GM23338 (cell line): Measurements from ENCODE around the gene FKBP8. TPM values are rescaled to one million over a fixed set of nuclear protein-coding genes. Genes with fewer than 3 reads are reported as not detected.

Experiments
- ATAC-seq: fragments of 200-7000 bp; cut with Tn5 transposase; 3 replicates; pipeline ENCODE4 v1.9.1; 2020
- DNase-seq: peaks from one replicate; pipeline ENCODE4 v3.0.0-alpha.2; 2015; ENCODE audit warnings: low spot score
- H2AFZ ChIP-seq: fragments of 200-600 bp; sonication (generic); 2 replicates; pipeline ENCODE4 v1.8.0; 2016; ENCODE audit warnings: antibody characterized with exemption, mild to moderate bottlenecking, moderate library complexity
- H3F3A ChIP-seq: fragments of 200-600 bp; sonication (generic); replicated peaks from 2 replicates; pipeline ENCODE4 v1.8.0; 2017; ENCODE audit warnings: antibody characterized with exemption, mixed run types, low read depth
- H3K27ac ChIP-seq: fragments of 200-600 bp; sonication (generic); 2 replicates; pipeline ENCODE4 v1.6.1; 2016; ENCODE audit warnings: low read depth
- H3K27me3 ChIP-seq: fragments of 200-600 bp; sonication (generic); 2 replicates; pipeline ENCODE4 v1.8.0; 2016; ENCODE audit warnings: mild to moderate bottlenecking, mixed run types, moderate library complexity; ENCODE audit not compliant: insufficient read depth
- H3K36me3 ChIP-seq: fragments of 200-600 bp; sonication (generic); 2 replicates; pipeline ENCODE4 v1.8.0; 2016; ENCODE audit warnings: mild to moderate bottlenecking; ENCODE audit not compliant: insufficient read depth
- H3K4me1 ChIP-seq: fragments of 200-600 bp; sonication (generic); 2 replicates; pipeline ENCODE4 v1.8.0; 2016; ENCODE audit warnings: mild to moderate bottlenecking, moderate library complexity; ENCODE audit not compliant: insufficient read depth
- H3K4me2 ChIP-seq: fragments of 200-600 bp; sonication (generic); 2 replicates; pipeline ENCODE4 v1.7.1; 2017; ENCODE audit warnings: mixed run types
- H3K4me3 ChIP-seq: fragments of 200-600 bp; sonication (generic); 2 replicates; pipeline ENCODE4 v1.6.1; 2016; ENCODE audit warnings: mixed run types
- H3K79me2 ChIP-seq: fragments of 200-600 bp; sonication (generic); replicated peaks from 2 replicates; pipeline ENCODE4 v1.8.0; 2017; ENCODE audit warnings: mild to moderate bottlenecking; ENCODE audit not compliant: insufficient read depth
- H3K9me2 ChIP-seq: fragments of 200-600 bp; sonication (generic); 2 replicates; pipeline ENCODE4 v1.8.0; 2017; ENCODE audit not compliant: insufficient read depth
- H4K20me1 ChIP-seq: fragments of 200-600 bp; sonication (generic); replicated peaks from 2 replicates; pipeline ENCODE4 v1.8.0; 2017; ENCODE audit warnings: mild to moderate bottlenecking; ENCODE audit not compliant: insufficient read depth
- H3K27ac Mint-ChIP-seq: 2 replicates; pipeline ENCODE4 v1.8.0; 2020; ENCODE audit warnings: inconsistent platforms, mild to moderate bottlenecking, moderate library complexity, mixed read lengths
- H3K27me3 Mint-ChIP-seq: 3 replicates; pipeline ENCODE4 v1.8.0; 2022; ENCODE audit warnings: low read depth, mild to moderate bottlenecking, moderate library complexity, mixed read lengths, inconsistent platforms; ENCODE audit not compliant: insufficient read depth, poor library complexity
- H3K36me3 Mint-ChIP-seq: 3 replicates; pipeline ENCODE4 v1.8.0; 2021; ENCODE audit warnings: low read depth, mild to moderate bottlenecking, inconsistent platforms, moderate library complexity, mixed read lengths
- H3K4me1 Mint-ChIP-seq: 3 replicates; pipeline ENCODE4 v1.8.0; 2020; ENCODE audit warnings: mild to moderate bottlenecking, inconsistent platforms, mixed read lengths
- H3K4me3 Mint-ChIP-seq: 3 replicates; pipeline ENCODE4 v1.8.0; 2021; ENCODE audit warnings: moderate library complexity, mild to moderate bottlenecking, inconsistent platforms, mixed read lengths
- H3K9me3 Mint-ChIP-seq: 3 replicates; pipeline ENCODE4 v1.8.0; 2020; ENCODE audit warnings: moderate library complexity, mild to moderate bottlenecking, inconsistent platforms, mixed read lengths
- CREB1 ChIP-seq: fragments of 250-450 bp; sonication (Bioruptor Pico); IDR thresholded peaks from 2 replicates; pipeline ENCODE4 v1.5.0; 2020; ENCODE audit warnings: low read depth, mild to moderate bottlenecking, moderate library complexity
- EZH2 ChIP-seq: fragments of 200-600 bp; sonication (generic); IDR thresholded peaks from one replicate; pipeline ENCODE4 v1.8.0; 2017; ENCODE audit warnings: antibody characterized with exemption, mild to moderate bottlenecking, low read depth; ENCODE audit not compliant: unreplicated experiment
- EZH2phosphoT487 ChIP-seq: fragments of 200-600 bp; sonication (generic); IDR thresholded peaks from one replicate; pipeline ENCODE4 v1.8.1; 2018; ENCODE audit warnings: antibody characterized with exemption; ENCODE audit not compliant: unreplicated experiment
- JUNB ChIP-seq: IDR thresholded peaks from one replicate; pipeline ENCODE4 v1.6.1; 2016; ENCODE audit warnings: antibody characterized with exemption; ENCODE audit not compliant: unreplicated experiment
- POLR2AphosphoS5 ChIP-seq: IDR thresholded peaks from 2 replicates; pipeline ENCODE4 v1.6.1; 2016; ENCODE audit warnings: antibody characterized with exemption, low read depth
- STAT1 ChIP-seq: IDR thresholded peaks from one replicate; pipeline ENCODE4 v1.6.1; 2016; ENCODE audit warnings: antibody characterized with exemption; ENCODE audit not compliant: unreplicated experiment
- ZNF331 ChIP-seq: fragments of 250-450 bp; sonication (Bioruptor Pico); IDR thresholded peaks from 2 replicates; pipeline ENCODE4 v1.5.0; 2020; ENCODE audit warnings: low read depth, mild to moderate bottlenecking, moderate library complexity
- polyA plus RNA-seq: library from polyadenylated mRNA; unstranded; fragments of >200 nt; fragmentation: Nextera tagmentation; extraction: Ambion mirVana; gene quantifications from 2 replicates; pipeline ENCODE4 v1.2.1, GENCODE V29; 2016
- total RNA-seq: library from RNA; depleted of rRNA; stranded (reverse); fragments of >200 nt; shearing (Covaris generic); gene quantifications from 2 replicates; pipeline ENCODE4 v1.2.3, GENCODE V29; 2014
- TF ChIP-seq, protein P1 (sequence below): IDR thresholded peaks from 2 replicates; pipeline ENCODE4 v1.6.1; 2016; ENCODE audit warnings: antibody characterized with exemption

The FKBP8 gene
- total and polyA plus RNA-seq, 2 experiments from 2014 or later = 158 to 367 TPM

DNA sequence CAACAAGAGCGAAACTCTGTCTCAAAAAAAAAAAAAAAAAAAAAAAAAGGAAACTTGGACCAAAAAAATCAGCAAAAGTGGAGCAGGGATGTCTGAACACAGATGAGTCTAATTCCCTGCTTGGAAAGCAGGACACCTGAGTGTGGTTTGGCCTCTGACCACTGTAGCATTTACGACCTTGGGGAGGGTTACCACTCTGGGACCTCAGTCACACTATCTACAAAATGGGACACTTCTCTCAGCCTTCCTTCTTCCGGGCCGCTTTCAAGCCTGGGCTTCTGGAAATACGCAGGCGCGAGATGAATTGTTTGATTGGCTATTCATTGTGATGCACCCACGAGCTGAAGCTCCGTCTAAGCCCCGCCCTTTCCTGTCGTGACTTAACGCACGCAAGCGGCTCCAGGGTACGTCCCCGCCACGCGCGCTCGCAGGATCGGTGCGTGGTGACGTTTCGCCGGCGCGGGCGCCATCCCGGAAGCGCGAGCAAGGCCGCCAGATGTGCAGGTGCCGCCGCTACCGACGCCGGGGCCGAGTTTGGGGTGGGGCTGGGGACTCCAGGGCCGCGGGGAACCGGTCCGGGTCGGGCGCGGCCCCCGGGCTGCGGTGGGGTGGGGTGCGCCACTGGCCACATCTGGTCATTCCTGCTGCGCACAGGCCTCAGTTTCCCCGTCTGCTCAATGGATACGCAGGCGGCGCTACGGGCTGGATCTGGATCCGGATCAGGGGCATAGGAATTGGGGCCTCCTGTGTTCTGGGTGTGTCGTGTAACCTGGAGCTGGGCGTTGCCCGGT is 14.2 kb upstream of the FKBP8 start, which contains the start of gene KXD1:
Gene KXD1, plus strand, starts transcription at position 460 of the 791 bp plus-strand sequence. CDS start 4,187 bp downstream, outside the sequence.
- DNase-seq (peak; percentile 96), ATAC-seq (peak; percentile 88)
- Mint-ChIP-seq H3K27ac (peak within 1 kb of the TSS; percentile 64), H3K9me3 (no peaks in the 10 kb centered on the region), H3K27me3 (peaks cover 13% of the 10 kb centered on the region), H3K4me3 (peak within 1 kb of the TSS; percentile 91), H3K36me3 (peaks cover 9% of the 10 kb centered on the region; the same call in 1 of the 3 replicates), H3K4me1 (peaks cover 8% of the 10 kb centered on the region; the same call in 2 of the 3 replicates)
- Histone ChIP-seq H3K27me3 (no peaks in the 10 kb centered on the region), H3K79me2 (peaks cover 33% of the 10 kb centered on the region), H4K20me1 (peaks cover 7% of the 10 kb centered on the region), H3K9me2 (no peaks in the 10 kb centered on the region), H3F3A (peaks cover 8% of the 10 kb centered on the region; the same call in 1 of the 2 replicates), H3K4me2 (peak within 1 kb of the TSS; percentile 94), H3K36me3 (no peaks in the 10 kb centered on the region), H3K27ac (peak within 1 kb of the TSS; percentile 35), H2AFZ (peak within 1 kb of the TSS; percentile 80), H3K4me3 (peak within 1 kb of the TSS; percentile 79), H3K4me1 (0 out of 2 replicates have a peak, but pooled peaks cover 8% of the 10 kb centered on the region)
- peak; percentile 87 for TF ChIP-seq POLR2AphosphoS5
- TF ChIP-seq ZNF331 (CRISPR knock-in tag) = 0 out of 2 replicates have a peak, but pooled peaks have one; percentile 29
- peak; percentile 77 for TF ChIP-seq CREB1 (CRISPR knock-in tag)
- no peak for TF ChIP-seq JUNB

GRCh38 chr19:18551631-18552030 is 8.3 kb upstream of the FKBP8 start:
- no peak overlapping the region for H3K4me3 ChIP-seq

More at GRCh38 chr19:18551631-18552030, 8.3 kb upstream of the FKBP8 start:
- Histone ChIP-seq H3K27ac (no peak overlapping the region), H3K4me2 (no peak overlapping the region), H3K36me3 (no peaks in the 10 kb centered on the region), H2AFZ (no peak overlapping the region), H3K4me1 (no peaks in the 10 kb centered on the region), H3K79me2 (no peaks in the 10 kb centered on the region), H3K27me3 (no peaks in the 10 kb centered on the region), H3F3A (no peaks in the 10 kb centered on the region), H3K9me2 (no peaks in the 10 kb centered on the region), H4K20me1 (no peaks in the 10 kb centered on the region)
- TF ChIP-seq STAT1 (no peak), EZH2phosphoT487 (no peak), EZH2 (no peak)
- TF ChIP-seq, protein P1, sequence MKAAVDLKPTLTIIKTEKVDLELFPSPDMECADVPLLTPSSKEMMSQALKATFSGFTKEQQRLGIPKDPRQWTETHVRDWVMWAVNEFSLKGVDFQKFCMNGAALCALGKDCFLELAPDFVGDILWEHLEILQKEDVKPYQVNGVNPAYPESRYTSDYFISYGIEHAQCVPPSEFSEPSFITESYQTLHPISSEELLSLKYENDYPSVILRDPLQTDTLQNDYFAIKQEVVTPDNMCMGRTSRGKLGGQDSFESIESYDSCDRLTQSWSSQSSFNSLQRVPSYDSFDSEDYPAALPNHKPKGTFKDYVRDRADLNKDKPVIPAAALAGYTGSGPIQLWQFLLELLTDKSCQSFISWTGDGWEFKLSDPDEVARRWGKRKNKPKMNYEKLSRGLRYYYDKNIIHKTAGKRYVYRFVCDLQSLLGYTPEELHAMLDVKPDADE = no peak
- DNase-seq (no peak), ATAC-seq (no peak)
- Mint-ChIP-seq H3K4me1 (no peaks in the 10 kb centered on the region), H3K4me3 (no peak overlapping the region), H3K9me3 (no peaks in the 10 kb centered on the region), H3K36me3 (no peaks in the 10 kb centered on the region), H3K27ac (no peak overlapping the region), H3K27me3 (peaks cover 9% of the 10 kb centered on the region)
